GM21367 (cell line): ENCODE data around the gene OGDH.
"Not testable (repeated sequence)": the region's sequence is repeated elsewhere in the genome, so short reads cannot be mapped to it uniquely, and the experiment has no call there.

Experiments
- ATAC-seq: cut with Tn5 transposase; IDR thresholded peaks from one replicate; pipeline ENCODE4 v1.9.1; 2021; ENCODE audit not compliant: unreplicated experiment

OGDH gene

GRCh38 chr7:44580945-44581878 lies 25.2 kb upstream of the OGDH start:
- peak; percentile 33 for ATAC-seq

GRCh38 chr7:44581879-44582603 lies 24.4 kb upstream of the OGDH start, which contains the start of gene TMED4:
Gene TMED4 (minus strand): TSS chr7:44582231. CDS start chr7:44582206, 25 bp downstream.
- peak; percentile 82 for ATAC-seq

GRCh38 chr7:44583146-44583865 lies 23.1 kb upstream of the OGDH start:
- ATAC-seq: no peak

- ATAC-seq: no peak
These were observed 18.4 kb upstream of the OGDH start for GRCh38 chr7:44587843-44588711.

GRCh38 chr7:44590910-44591309 lies 15.5 kb upstream of the OGDH start:
- no peak for ATAC-seq

- ATAC-seq: no peak
These were observed 10.3 kb upstream of the OGDH start for GRCh38 chr7:44595934-44596635.

- ATAC-seq: not testable (repeated sequence)
These were observed 9.2 kb upstream of the OGDH start for GRCh38 chr7:44597181-44597580.

- no peak for ATAC-seq
These were observed 7.2 kb upstream of the OGDH start for GRCh38 chr7:44599222-44599621.

- no peak for ATAC-seq
These were observed 3.9 kb upstream of the OGDH start for GRCh38 chr7:44602576-44602910.

GRCh38 chr7:44603193-44603592 lies 3.2 kb upstream of the OGDH start:
- ATAC-seq: no peak

- ATAC-seq: no peak
These were observed 1.5 kb upstream of the OGDH start for GRCh38 chr7:44604941-44605340.

- no peak for ATAC-seq
These were observed 978 bp downstream of the OGDH start for GRCh38 chr7:44607141-44608068.

GRCh38 chr7:44608916-44609648 lies 2.7 kb downstream of the OGDH start:
- no peak for ATAC-seq

- no peak for ATAC-seq
These were observed 3.4 kb downstream of the OGDH start for GRCh38 chr7:44609829-44610228.

- ATAC-seq: no peak
These were observed 8.8 kb downstream of the OGDH start for GRCh38 chr7:44615149-44615611.

- ATAC-seq: no peak
These were observed 9.4 kb downstream of the OGDH start for GRCh38 chr7:44615793-44616192.

- ATAC-seq: no peak
These were observed 10.1 kb downstream of the OGDH start for GRCh38 chr7:44616545-44616944.
